GM12891 (cell line): Measurements from ENCODE around the gene SLFN13. TPM values are rescaled to one million over a fixed set of nuclear protein-coding genes. Genes with fewer than 3 reads are reported as not detected.

Experiments used
- DNase-seq: peaks from one replicate; pipeline ENCODE4 v3.0.0; 2011; ENCODE audit warnings: low spot score; ENCODE audit not compliant: insufficient read length
- FAIRE-seq: peaks from 2 replicates; lab custom pipeline; 2011; peaks lifted over from hg19 to GRCh38; lab: Jason Lieb, UNC
- PAX5 ChIP-seq: IDR thresholded peaks from 2 replicates; pipeline ENCODE4 v1.6.1; 2011; ENCODE audit warnings: low read length, moderate library complexity, mild to moderate bottlenecking; ENCODE audit not compliant: insufficient read depth, severe bottlenecking
- POLR2A ChIP-seq: IDR thresholded peaks from 2 replicates; pipeline ENCODE4 v1.6.1; 2011; ENCODE audit warnings: low read depth, low read length, control low read depth
- POLR2AphosphoS5 ChIP-seq: IDR thresholded peaks from 2 replicates; pipeline ENCODE4 v1.6.1; 2011; ENCODE audit warnings: low read depth, low read length, control low read depth
- POU2F2 ChIP-seq: IDR thresholded peaks from 2 replicates; pipeline ENCODE4 v1.6.1; 2011; ENCODE audit warnings: low read depth, mild to moderate bottlenecking, control low read depth, low read length, moderate library complexity
- SPI1 ChIP-seq: IDR thresholded peaks from 2 replicates; pipeline ENCODE4 v1.6.1; 2011; ENCODE audit warnings: low read depth, low read length, control low read depth
- TAF1 ChIP-seq: IDR thresholded peaks from 2 replicates; pipeline ENCODE4 v1.6.1; 2011; ENCODE audit warnings: low read depth, low read length, control low read depth
- polyA plus RNA-seq: library from polyadenylated mRNA; unstranded; fragments of >200 nt; gene quantifications from one replicate; pipeline ENCODE4 v1.2.1, GENCODE V29; 2012; ENCODE audit warnings: low read depth, missing spikeins, inconsistent platforms; ENCODE audit not compliant: missing spikeins

The SLFN13 gene, protein sequence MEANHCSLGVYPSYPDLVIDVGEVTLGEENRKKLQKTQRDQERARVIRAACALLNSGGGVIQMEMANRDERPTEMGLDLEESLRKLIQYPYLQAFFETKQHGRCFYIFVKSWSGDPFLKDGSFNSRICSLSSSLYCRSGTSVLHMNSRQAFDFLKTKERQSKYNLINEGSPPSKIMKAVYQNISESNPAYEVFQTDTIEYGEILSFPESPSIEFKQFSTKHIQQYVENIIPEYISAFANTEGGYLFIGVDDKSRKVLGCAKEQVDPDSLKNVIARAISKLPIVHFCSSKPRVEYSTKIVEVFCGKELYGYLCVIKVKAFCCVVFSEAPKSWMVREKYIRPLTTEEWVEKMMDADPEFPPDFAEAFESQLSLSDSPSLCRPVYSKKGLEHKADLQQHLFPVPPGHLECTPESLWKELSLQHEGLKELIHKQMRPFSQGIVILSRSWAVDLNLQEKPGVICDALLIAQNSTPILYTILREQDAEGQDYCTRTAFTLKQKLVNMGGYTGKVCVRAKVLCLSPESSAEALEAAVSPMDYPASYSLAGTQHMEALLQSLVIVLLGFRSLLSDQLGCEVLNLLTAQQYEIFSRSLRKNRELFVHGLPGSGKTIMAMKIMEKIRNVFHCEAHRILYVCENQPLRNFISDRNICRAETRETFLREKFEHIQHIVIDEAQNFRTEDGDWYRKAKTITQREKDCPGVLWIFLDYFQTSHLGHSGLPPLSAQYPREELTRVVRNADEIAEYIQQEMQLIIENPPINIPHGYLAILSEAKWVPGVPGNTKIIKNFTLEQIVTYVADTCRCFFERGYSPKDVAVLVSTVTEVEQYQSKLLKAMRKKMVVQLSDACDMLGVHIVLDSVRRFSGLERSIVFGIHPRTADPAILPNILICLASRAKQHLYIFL
- 5.8 TPM for polyA plus RNA-seq

DNA sequence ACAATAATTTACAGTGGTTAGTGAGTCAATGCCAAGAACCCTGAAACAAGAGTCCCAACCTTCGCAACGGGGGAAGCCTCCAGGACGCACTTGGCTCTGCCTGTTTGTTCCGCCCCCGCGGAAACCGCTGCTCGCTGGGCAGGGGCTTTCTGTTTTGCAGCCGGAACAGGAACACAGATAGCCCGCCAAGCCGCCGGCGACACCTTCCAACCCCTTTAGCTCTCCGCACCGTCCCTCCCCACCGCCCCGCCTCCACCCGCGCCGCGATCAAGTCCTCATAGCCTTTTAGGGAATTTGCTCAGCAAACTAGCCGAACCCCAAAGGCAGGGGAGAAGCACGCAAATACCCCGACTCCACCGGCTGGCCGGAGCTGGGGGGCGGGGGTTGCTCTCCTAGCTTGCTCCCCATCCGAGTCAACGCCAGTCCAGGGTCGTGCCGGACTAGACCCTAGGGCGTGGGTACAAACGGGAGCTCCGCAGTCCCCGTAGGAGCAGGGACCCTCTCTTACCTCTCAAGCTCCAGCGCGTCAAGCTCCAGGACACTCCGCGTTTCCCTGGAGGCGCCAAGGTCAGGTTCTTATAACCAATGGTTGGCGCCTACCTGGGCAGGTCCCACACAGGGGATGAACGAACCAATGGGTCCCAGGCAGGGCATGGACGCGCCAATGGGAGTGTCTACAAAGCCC is at the start of gene SLFN13:
SLFN13 (minus strand) TSS at position 553 of the 685 bp plus-strand sequence. CDS start 3,086 bp downstream, outside the sequence.
- FAIRE-seq, result peak; percentile 97
- DNase-seq, result peak; percentile 63

DNA sequence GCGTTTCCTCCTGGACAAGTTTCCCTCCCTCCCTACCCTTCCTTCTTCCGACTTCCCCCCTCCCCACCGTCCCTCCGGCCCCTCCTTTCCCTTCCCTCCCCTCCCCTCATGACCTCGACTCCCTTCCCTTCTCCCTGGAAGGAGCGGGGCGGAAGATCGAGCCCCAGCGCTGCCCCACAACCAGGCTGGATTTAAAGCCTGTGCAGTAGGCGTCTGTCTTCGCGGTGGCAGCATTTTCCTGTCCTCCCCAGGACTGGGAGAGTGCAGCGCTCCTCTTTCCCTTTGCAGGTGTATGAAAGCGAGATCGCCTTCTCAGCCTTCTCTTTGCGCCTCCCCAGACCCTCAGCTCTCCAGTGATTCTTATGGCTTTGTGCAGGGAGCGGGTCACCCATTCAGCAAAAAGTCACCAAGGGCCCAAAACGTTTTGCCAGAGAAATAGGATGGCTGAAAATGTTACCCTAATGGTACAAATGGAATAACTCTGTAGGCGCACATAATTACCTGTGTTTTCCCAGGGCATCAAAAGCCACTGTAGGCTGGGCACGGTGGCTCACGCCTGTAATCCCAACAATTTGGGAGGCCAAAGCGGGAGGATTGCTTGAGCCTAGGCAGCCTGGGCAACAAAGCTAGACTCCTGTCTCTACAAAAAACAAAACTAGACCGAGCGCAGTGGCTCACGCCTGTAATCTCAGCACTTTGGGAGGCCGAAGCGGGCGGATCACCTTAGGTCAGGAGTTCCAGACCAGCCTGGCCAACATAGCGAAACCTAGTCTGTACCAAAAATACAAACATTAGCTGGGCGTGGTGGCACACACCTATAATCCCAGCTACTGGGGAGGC is 48.1 kb upstream of the SLFN13 start:
- DNase-seq (no peak), FAIRE-seq (no peak)
- TF ChIP-seq POLR2A, result no peak
- no peak for TF ChIP-seq SPI1
- no peak for TF ChIP-seq PAX5
- TF ChIP-seq TAF1, result no peak
- no peak for TF ChIP-seq POU2F2
- TF ChIP-seq POLR2AphosphoS5, result no peak

More for the DNA sequence above, at the start of gene SLFN13:
- TF ChIP-seq TAF1 (0 out of 2 replicates have a peak, but pooled peaks have one; percentile 17), PAX5 (no peak), POLR2A (peak; percentile 50; the same call in 1 of the 2 replicates), POLR2AphosphoS5 (peak; percentile 40; the same call in 1 of the 2 replicates), POU2F2 (peak; percentile 34; the same call in 1 of the 2 replicates), SPI1 (peak; percentile 15; the same call in 1 of the 2 replicates)

DNA sequence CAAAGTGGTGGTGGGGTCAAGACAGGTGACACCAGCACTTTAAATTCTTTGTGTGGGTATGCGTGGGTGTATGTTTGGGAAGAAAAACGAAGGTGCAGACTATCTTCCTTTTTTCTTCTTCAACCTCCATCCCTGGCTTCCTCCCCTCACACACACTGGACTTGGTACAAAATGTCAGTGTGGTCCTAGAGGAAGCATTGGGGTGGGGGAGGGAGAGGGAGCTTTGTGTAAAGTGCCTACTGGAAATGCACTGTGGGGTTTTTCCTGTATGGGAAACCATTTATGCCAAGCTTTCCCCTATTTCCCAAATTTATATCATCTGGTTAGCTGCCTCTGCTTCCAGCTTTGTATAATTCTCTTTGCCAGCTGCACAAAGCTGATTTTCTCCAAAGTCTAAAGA is 44.5 kb upstream of the SLFN13 start:
- FAIRE-seq (no peak), DNase-seq (no peak)
- TF ChIP-seq POLR2A, result no peak
- no peak for TF ChIP-seq SPI1
- no peak for TF ChIP-seq TAF1
- TF ChIP-seq POU2F2, result no peak
- TF ChIP-seq POLR2AphosphoS5, result no peak
- no peak for TF ChIP-seq PAX5

DNA sequence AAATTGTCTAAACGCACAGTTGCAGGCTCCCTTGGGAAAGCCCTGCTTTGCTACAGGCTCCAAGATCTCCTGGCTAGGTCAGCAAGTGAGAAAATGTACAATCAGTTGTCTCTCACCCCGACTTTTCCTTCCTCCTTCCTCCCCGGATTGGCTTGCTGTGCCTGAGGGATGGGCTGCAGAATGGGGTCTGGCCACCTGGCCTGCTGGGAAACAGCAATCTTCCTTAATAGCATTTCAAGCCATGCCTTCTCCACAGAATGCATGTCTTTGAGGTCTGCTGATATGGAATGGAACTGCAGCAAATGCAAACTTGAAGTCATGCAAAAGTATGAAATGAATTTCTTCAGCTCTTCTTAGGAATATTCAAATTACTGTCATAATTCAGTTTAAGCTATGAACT is 42.9 kb upstream of the SLFN13 start:
- TF ChIP-seq PAX5, result no peak
- TF ChIP-seq POLR2AphosphoS5, result no peak
- no peak for TF ChIP-seq POLR2A
- TF ChIP-seq TAF1, result no peak
- no peak for TF ChIP-seq POU2F2
- TF ChIP-seq SPI1, result no peak
- DNase-seq (no peak), FAIRE-seq (no peak)

DNA sequence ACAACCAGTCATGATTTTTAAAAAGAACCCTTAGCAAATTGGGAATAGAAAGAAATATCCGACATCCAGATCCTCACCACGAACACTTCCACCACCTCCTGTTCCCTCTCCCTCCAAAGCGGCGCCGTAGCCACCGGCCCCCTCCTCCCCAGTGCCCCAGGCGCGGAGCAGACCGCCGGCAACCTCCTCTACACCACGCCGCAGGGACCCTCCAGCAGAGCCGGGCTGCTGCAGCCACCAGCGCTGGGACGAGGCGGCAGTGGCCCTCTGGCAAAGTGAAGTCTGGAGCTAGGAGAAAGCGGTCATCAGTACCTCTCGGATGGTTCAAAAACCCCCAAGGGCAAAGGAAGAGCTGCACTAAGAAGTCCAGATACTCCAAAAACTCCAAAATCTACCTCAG is 41.4 kb upstream of the SLFN13 start:
- DNase-seq (no peak), FAIRE-seq (peak; percentile 38)
- TF ChIP-seq SPI1 (no peak), POLR2A (no peak), PAX5 (no peak), POLR2AphosphoS5 (no peak), POU2F2 (no peak), TAF1 (no peak)

DNA sequence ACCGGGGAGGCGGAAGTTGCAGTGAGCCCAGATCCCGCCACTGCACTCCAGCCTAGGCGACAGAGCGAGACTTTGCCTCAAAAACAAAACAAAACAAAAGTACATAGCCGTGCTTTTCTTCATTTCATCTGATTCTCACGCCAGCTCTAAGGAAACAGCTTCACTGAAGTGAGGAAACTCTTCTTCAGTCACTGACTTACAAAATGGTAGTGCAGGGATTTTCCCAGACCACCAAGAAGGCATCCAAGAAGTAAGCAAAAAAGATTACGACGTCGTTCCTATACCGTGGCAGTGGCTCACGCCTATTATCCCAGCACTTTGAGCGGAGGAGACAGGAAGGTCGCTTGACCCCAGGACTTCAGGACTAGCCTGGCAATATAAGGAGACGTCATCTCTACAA is 40.4 kb upstream of the SLFN13 start:
- TF ChIP-seq TAF1 (no peak), POU2F2 (no peak), POLR2AphosphoS5 (no peak), SPI1 (no peak), POLR2A (no peak), PAX5 (no peak)
- FAIRE-seq, result no peak
- DNase-seq, result no peak

DNA sequence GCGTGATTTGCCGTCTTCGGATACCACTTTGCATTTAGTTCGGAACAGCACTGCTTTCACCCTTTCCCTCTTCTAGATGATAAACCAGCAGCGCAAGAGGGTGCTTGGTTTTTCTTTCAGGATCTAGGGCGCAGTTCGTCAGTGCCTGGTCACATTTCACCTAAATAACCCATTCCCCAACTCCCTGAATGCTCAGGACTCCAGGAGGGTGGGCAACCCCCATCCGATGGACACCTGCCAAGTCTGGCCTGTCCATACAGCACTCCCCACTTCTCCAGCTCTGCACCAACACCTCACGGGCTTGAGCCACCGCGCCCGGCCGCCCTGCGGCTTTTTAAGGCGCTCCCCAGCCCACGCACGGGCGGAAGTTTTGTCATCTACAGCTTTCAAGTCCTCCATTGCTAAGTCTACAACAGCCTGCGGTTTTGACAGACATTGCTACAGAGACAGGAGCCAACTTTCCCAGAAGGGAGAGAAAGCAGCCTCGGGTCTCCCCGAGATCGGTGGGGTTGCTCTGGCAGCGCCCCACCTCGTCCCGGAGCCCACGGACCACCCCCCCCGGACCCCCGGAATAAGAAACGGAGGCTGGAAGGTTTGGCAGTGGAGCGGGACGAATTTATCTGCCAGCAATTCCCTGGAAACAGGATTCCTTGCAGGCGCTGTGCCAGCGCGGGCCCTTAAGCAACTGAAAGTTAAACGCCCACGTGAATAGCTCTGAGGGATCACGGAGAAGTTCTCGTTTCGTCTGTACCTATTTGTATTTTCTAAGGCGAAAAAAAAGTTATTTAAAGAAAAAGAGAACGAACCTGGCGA is 38.6 kb upstream of the SLFN13 start:
- TF ChIP-seq SPI1 (no peak), TAF1 (0 out of 2 replicates have a peak, but pooled peaks have one; percentile 15), PAX5 (no peak)
- FAIRE-seq (peak; percentile 84), DNase-seq (peak; percentile 62)

DNA sequence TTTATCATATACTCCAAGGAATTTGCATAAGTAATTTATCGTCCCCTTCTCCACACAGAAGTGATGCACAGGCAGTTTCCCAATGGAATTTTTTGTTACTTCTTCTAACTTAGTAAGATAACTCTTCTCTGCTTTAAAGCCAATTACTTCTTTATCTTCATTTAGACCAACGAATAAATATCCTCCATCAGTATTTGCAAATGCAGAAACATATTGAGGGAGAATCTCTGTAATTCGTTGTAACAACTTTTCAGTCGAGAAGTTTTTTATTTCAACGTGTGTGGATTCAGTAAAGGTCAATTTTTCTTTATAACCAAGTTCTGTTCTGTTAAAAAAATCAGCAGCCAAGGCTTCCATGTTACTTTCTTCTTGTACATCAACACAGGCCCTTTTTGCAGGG is 30.7 kb upstream of the SLFN13 start:
- TF ChIP-seq POLR2AphosphoS5 (no peak), SPI1 (no peak), PAX5 (no peak), TAF1 (no peak)
- FAIRE-seq, result no peak

More for the DNA sequence above, 30.7 kb upstream of the SLFN13 start:
- DNase-seq, result no peak
